ENCODE measurements around the gene B4GALNT4. TPM values are rescaled to one million over a fixed set of nuclear protein-coding genes. Genes with fewer than 3 reads are reported as not detected.
A peak's percentile ranks its signal among the peaks of the same experiment; 100 is the strongest.

B4GALNT4 gene
- total and polyA plus RNA-seq, 2 of the 13 experiments (the other 11 are each of a cell fraction or from before 2014, with no cell fraction given) = 30.5 to 50.1 TPM

GRCh38 chr11:368414-369335 lies 624 bp upstream of the B4GALNT4 start:
- DNase-seq (ENCODE audit: low spot score) = peak; percentile 27
- Histone ChIP-seq H3K4me1 (ENCODE audit: insufficient read depth, low read length) (peaks cover 55% of the 10 kb centered on the region), H3K4me2 (ENCODE audit: low read depth, low read length) (peak overlapping the region; percentile 78), H3K79me2 (ENCODE audit: insufficient read depth, low read length) (no peaks in the 10 kb centered on the region), H3K9me3 (ENCODE audit: low read length) (no peaks in the 10 kb centered on the region), H3K27ac (ENCODE audit: extremely low read length, insufficient read depth, low read length) (no peak overlapping the region), H3K9ac (ENCODE audit: insufficient read depth, low read depth, low read length) (peak overlapping the region; percentile 28; the same call in 1 of the 2 replicates), H2AFZ (ENCODE audit: low read length) (no peak overlapping the region), H3K4me3 (replicated peaks in 1 of 3; ENCODE audit: insufficient read depth in 1 of 3, low read depth in 2 of 3, low read length in 3 of 3) (peak overlapping the region; percentile 46 to 76 (median 49)), H4K20me1 (ENCODE audit: insufficient read depth, low read length) (0 out of 2 replicates have a peak, but pooled peaks cover 4% of the 10 kb centered on the region), H3K27me3 (ENCODE audit: control insufficient read depth in 1 of 2, insufficient read depth in 2 of 2, low read length in 2 of 2) (peaks cover 8 to 31% of the 10 kb centered on the region in 2 experiments; a peak in 4 of 5 replicates), H3K36me3 (replicated peaks in 1 of 2; ENCODE audit: control insufficient read depth in 1 of 2, insufficient read depth in 2 of 2, low read length in 2 of 2) (peaks cover 0 to 7% of the 10 kb centered on the region in 2 experiments; a peak in 2 of 5 replicates)
- CTCF ChIA-PET (ENCODE audit: low intra/inter-chr PET ratio, low total read pairs) = no interaction called here
- in situ Hi-C loops (cut with HindIII; ENCODE audit: extremely low pct_ligation_motif_present, low pct_unique_long_range_greater_than_20kb) = loop anchor here (5.0 kb wide), 1 partner anchor 66 kb away; no protein-coding TSS in a partner anchor
- 2% methylated on average over 10 of the region's 61 CpGs for WGBS (ENCODE audit: low lambda C conversion rate)
- ATAC-seq = peak; percentile 67
- no peak for FAIRE-seq
- POLR2A ChIA-PET = interaction anchor here (0.8 to 0.9 kb wide), 2 partner anchors 13 to 17 kb away, joined by 3 to 4 read pairs; no protein-coding TSS in a partner anchor
- BruUV-seq (replicated peaks) = no TSS peak
- intact Hi-C loops (cut with micrococcal nuclease; ENCODE audit: unreplicated experiment) = no loop called here
- TF ChIP-seq ZBTB20 (CRISPR knock-in tag; IDR thresholded peaks at IDR 0.05; ENCODE audit: borderline replicate concordance, low read depth) (no peak), ZXDC (CRISPR knock-in tag; IDR thresholded peaks at IDR 0.05) (no peak), ZNF777 (CRISPR knock-in tag; IDR thresholded peaks at IDR 0.05) (peak; percentile 37; the same call in 1 of the 2 replicates), TFAP4 (IDR thresholded peaks at IDR 0.05; ENCODE audit: borderline replicate concordance, low read depth) (peak; percentile 69; the same call in 1 of the 2 replicates), ETV5 (CRISPR knock-in tag; IDR thresholded peaks at IDR 0.05; ENCODE audit: borderline replicate concordance) (0 out of 2 replicates have a peak, but pooled peaks have one; percentile 35), ZNF224 (CRISPR knock-in tag; IDR thresholded peaks at IDR 0.05) (no peak), RXRA (CRISPR knock-in tag; IDR thresholded peaks at IDR 0.05) (peak; percentile 16; the same call in 1 of the 2 replicates), HNRNPLL (IDR thresholded peaks at IDR 0.05; ENCODE audit: low read depth, low read length, poor library complexity, severe bottlenecking) (peak; percentile 39)
- TF ChIP-seq, protein P1, sequence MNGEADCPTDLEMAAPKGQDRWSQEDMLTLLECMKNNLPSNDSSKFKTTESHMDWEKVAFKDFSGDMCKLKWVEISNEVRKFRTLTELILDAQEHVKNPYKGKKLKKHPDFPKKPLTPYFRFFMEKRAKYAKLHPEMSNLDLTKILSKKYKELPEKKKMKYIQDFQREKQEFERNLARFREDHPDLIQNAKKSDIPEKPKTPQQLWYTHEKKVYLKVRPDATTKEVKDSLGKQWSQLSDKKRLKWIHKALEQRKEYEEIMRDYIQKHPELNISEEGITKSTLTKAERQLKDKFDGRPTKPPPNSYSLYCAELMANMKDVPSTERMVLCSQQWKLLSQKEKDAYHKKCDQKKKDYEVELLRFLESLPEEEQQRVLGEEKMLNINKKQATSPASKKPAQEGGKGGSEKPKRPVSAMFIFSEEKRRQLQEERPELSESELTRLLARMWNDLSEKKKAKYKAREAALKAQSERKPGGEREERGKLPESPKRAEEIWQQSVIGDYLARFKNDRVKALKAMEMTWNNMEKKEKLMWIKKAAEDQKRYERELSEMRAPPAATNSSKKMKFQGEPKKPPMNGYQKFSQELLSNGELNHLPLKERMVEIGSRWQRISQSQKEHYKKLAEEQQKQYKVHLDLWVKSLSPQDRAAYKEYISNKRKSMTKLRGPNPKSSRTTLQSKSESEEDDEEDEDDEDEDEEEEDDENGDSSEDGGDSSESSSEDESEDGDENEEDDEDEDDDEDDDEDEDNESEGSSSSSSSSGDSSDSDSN (CRISPR knock-in tag; IDR thresholded peaks at IDR 0.05) = peak; percentile 64
- TF ChIP-seq, protein P2, sequence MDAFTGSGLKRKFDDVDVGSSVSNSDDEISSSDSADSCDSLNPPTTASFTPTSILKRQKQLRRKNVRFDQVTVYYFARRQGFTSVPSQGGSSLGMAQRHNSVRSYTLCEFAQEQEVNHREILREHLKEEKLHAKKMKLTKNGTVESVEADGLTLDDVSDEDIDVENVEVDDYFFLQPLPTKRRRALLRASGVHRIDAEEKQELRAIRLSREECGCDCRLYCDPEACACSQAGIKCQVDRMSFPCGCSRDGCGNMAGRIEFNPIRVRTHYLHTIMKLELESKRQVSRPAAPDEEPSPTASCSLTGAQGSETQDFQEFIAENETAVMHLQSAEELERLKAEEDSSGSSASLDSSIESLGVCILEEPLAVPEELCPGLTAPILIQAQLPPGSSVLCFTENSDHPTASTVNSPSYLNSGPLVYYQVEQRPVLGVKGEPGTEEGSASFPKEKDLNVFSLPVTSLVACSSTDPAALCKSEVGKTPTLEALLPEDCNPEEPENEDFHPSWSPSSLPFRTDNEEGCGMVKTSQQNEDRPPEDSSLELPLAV (CRISPR knock-in tag; conservative IDR thresholded peaks at IDR 0.05; ENCODE audit: low read depth) = no peak
- TF ChIP-seq, protein P3, sequence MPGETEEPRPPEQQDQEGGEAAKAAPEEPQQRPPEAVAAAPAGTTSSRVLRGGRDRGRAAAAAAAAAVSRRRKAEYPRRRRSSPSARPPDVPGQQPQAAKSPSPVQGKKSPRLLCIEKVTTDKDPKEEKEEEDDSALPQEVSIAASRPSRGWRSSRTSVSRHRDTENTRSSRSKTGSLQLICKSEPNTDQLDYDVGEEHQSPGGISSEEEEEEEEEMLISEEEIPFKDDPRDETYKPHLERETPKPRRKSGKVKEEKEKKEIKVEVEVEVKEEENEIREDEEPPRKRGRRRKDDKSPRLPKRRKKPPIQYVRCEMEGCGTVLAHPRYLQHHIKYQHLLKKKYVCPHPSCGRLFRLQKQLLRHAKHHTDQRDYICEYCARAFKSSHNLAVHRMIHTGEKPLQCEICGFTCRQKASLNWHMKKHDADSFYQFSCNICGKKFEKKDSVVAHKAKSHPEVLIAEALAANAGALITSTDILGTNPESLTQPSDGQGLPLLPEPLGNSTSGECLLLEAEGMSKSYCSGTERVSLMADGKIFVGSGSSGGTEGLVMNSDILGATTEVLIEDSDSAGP (CRISPR knock-in tag; IDR thresholded peaks at IDR 0.05; ENCODE audit: borderline replicate concordance) = peak; percentile 26; the same call in 1 of the 2 replicates
